Esophagus squamous epithelium (tissue), 5 donors: Measurements from ENCODE around the gene PRPF4. TPM values are rescaled to one million over a fixed set of nuclear protein-coding genes. Genes with fewer than 3 reads are reported as not detected.

Experiments used
- DNase-seq: peaks from one replicate; lab custom pipeline; 2025; lab: John Stamatoyannopoulos, UW
- H3K27ac ChIP-seq, 4 donors: fragments of 200-600 bp; sonication (generic); one replicate each; pipeline ENCODE4 v1.5.1; 2016 to 2019; ENCODE audit warnings: mild to moderate bottlenecking in 1 of 4
- H3K27me3 ChIP-seq, 4 donors: fragments of 200-600 bp; sonication (generic); 1 replicate in 3 of 4; 2 replicates in 1 of 4; pipeline versions ENCODE4 v1.5.1 to v1.6.0; 2017 to 2021; ENCODE audit warnings: antibody characterized with exemption in 1 of 4
- H3K36me3 ChIP-seq, 3 donors: fragments of 200-600 bp; sonication (generic); one replicate each; pipeline ENCODE4 v1.5.1; 2016 to 2019
- H3K4me1 ChIP-seq, 3 donors: fragments of 200-600 bp; sonication (generic); one replicate each; pipeline ENCODE4 v1.5.1; 2017 to 2019
- H3K4me3 ChIP-seq, 4 donors: fragments of 200-600 bp; sonication (generic); 1 replicate in 3 of 4; 2 replicates in 1 of 4; pipeline ENCODE4 v1.5.1; 2016 to 2019; ENCODE audit warnings: mild to moderate bottlenecking in 2 of 4, moderate library complexity in 1 of 4
- H3K9me3 ChIP-seq, 3 donors: fragments of 200-600 bp; sonication (generic); one replicate each; pipeline ENCODE4 v1.5.1; 2016 to 2019
- POLR2A ChIP-seq, 4 donors: fragments of 450-650 bp; IDR thresholded peaks; one replicate each; pipeline ENCODE4 v1.6.1; 2017; ENCODE audit warnings: antibody characterized with exemption in 4 of 4, mild to moderate bottlenecking in 4 of 4, moderate library complexity in 3 of 4
- WGBS, 2 donors: methylation state at CpG; one replicate each; pipeline ENCODE4 v1.1.5; 2018; 5-methylcytosine and 5-hydroxymethylcytosine counted together
- intact Hi-C: fragments of 100-400 bp; cut with DNase I; formaldehyde crosslinking; loops from one replicate; pipeline ENCODE4 v1.15.0; 2022
- total RNA-seq, 4 donors: library from RNA; depleted of rRNA; stranded (reverse); fragments of >200 nt; gene quantifications; one replicate each; pipeline ENCODE4 v1.1.0, GENCODE V29; 2016
- TF ChIP-seq, protein P1 (sequence below), 6 experiments: fragments of 450-650 bp in 4 of 6; fragments of 200-600 bp in 2 of 6; sonication (generic) in 2 of 6; IDR thresholded peaks; one replicate each; pipeline ENCODE4 v1.5.1; 2016 to 2019; ENCODE audit warnings: antibody characterized with exemption in 6 of 6, mild to moderate bottlenecking in 4 of 6, moderate library complexity in 4 of 6
- donor health status: DM: yes; HTN: yes; CAD: no.

The PRPF4 gene
- total RNA-seq, 4 donors from 2014 or later: 11.4 to 19.0 (median 17.4) TPM

- Histone ChIP-seq H3K4me1 (no peaks in the 10 kb centered on the region), H3K27me3 (peaks cover 0 to 9% (median 0%) of the 10 kb centered on the region in 4 donors), H3K4me3 (no peak overlapping the region), H3K27ac (no peak overlapping the region), H3K9me3 (no peaks in the 10 kb centered on the region), H3K36me3 (no peaks in the 10 kb centered on the region)
- WGBS, 2 donors: 52 to 73% methylated on average over 3 of the region's 3 CpGs
- TF ChIP-seq POLR2A (IDR thresholded peaks at IDR 0.05): no peak
- TF ChIP-seq, protein P1, sequence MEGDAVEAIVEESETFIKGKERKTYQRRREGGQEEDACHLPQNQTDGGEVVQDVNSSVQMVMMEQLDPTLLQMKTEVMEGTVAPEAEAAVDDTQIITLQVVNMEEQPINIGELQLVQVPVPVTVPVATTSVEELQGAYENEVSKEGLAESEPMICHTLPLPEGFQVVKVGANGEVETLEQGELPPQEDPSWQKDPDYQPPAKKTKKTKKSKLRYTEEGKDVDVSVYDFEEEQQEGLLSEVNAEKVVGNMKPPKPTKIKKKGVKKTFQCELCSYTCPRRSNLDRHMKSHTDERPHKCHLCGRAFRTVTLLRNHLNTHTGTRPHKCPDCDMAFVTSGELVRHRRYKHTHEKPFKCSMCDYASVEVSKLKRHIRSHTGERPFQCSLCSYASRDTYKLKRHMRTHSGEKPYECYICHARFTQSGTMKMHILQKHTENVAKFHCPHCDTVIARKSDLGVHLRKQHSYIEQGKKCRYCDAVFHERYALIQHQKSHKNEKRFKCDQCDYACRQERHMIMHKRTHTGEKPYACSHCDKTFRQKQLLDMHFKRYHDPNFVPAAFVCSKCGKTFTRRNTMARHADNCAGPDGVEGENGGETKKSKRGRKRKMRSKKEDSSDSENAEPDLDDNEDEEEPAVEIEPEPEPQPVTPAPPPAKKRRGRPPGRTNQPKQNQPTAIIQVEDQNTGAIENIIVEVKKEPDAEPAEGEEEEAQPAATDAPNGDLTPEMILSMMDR (IDR thresholded peaks at IDR 0.05): no peak
- intact Hi-C loops: loop anchor here (10.0 kb wide), 1 partner anchor 354 kb away; no protein-coding TSS in a partner anchor
- no peak for DNase-seq
Observed at GRCh38 chr9:113310538-113310937, 35.1 kb downstream of the PRPF4 start.

DNA sequence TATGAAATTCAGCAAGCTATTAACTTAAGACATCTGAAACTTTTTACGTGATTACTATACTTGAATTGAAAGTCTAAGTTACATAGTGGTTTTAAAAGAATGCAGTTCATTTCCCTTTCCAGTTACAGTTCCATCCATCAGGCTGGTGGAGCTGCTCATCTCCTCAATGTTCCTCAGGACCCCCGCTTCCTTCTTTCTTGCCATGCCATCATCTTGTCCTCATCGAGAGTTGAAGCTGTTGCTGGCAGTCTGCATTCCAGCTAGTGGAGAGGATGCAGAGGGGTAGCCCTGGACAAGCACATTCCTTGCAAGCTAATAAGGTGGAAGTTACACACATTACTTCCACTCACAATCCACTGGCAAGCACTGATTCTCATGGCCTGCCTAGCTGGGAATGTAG is 36.5 kb downstream of the PRPF4 start:
- intact Hi-C loops: loop anchor here (10.0 kb wide), 1 partner anchor 353 kb away; no protein-coding TSS in a partner anchor
- Histone ChIP-seq H3K27ac (no peak overlapping the region), H3K27me3 (peaks cover 0 to 9% (median 0%) of the 10 kb centered on the region in 4 donors), H3K9me3 (no peaks in the 10 kb centered on the region), H3K4me3 (no peak overlapping the region), H3K36me3 (peaks cover 0 to 6% (median 0%) of the 10 kb centered on the region in 3 donors), H3K4me1 (no peaks in the 10 kb centered on the region)
- WGBS, 2 donors: 71 to 80% methylated on average over 3 of the region's 3 CpGs
- TF ChIP-seq, protein P1 (IDR thresholded peaks at IDR 0.05): no peak
- TF ChIP-seq POLR2A (IDR thresholded peaks at IDR 0.05): no peak
- no peak for DNase-seq

DNA sequence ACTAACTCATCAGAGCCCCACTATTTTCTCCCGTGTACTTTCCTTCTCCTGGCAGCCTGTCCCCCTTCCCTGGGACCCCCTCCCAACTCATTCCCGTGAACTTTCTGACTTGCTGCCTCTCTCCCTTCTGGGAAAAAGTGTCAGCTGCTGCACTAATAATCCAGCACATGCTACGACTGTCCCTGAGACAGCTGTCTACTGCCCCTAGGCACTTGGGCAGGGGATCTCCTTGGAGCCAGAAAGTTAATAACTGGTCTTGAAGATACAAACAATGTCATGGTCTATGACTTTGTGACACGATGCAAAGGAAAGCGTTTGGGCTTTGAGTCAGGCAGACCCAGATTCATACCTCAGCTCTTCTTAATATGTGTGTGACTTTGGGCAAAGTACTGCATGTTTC is 37.8 kb downstream of the PRPF4 start:
- Histone ChIP-seq H3K9me3 (no peaks in the 10 kb centered on the region), H3K4me3 (no peak overlapping the region), H3K36me3 (peaks cover 0 to 19% (median 0%) of the 10 kb centered on the region in 3 donors), H3K4me1 (no peaks in the 10 kb centered on the region), H3K27me3 (no peaks in the 10 kb centered on the region), H3K27ac (no peak overlapping the region)
- TF ChIP-seq, protein P1 (IDR thresholded peaks at IDR 0.05): no peak
- no peak for TF ChIP-seq POLR2A (IDR thresholded peaks at IDR 0.05)
- intact Hi-C loops: loop anchor here (10.0 kb wide), 1 partner anchor 352 kb away; no protein-coding TSS in a partner anchor
- WGBS, 2 donors: 62 to 70% methylated on average over 5 of the region's 5 CpGs
- DNase-seq: no peak

DNA sequence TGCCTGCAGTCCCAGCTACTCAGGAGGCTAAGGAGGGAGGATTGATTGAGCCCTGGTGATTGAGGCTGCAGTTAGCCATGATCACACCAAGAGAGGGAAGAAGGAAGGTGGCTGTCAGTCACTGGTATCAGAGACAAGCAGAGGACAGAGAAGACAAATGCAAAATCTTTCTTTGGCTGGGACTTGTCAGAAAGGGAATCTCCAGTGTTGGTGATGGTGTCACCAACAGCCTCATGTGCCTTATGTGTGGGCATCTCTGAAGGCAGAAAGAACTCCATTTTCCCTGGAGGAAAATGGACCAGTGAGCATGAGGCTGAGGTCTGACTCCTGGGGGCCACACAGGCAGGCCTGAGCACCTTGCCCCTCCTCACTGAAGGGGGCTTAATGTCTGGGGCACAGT is 39.8 kb downstream of the PRPF4 start:
- Histone ChIP-seq H3K4me3 (no peak overlapping the region), H3K9me3 (no peaks in the 10 kb centered on the region), H3K36me3 (peaks cover 0 to 39% (median 0%) of the 10 kb centered on the region in 3 donors), H3K27ac (no peak overlapping the region), H3K4me1 (no peaks in the 10 kb centered on the region), H3K27me3 (no peaks in the 10 kb centered on the region)
- no peak for DNase-seq
- TF ChIP-seq POLR2A (IDR thresholded peaks at IDR 0.05): no peak
- TF ChIP-seq, protein P1 (IDR thresholded peaks at IDR 0.05): no peak
- intact Hi-C loops: loop anchor here (10.0 kb wide), 1 partner anchor 350 kb away; no protein-coding TSS in a partner anchor

GRCh38 chr9:113316030-113316429 is 40.6 kb downstream of the PRPF4 start:
- Histone ChIP-seq H3K27me3 (no peaks in the 10 kb centered on the region), H3K36me3 (peaks cover 0 to 46% (median 0%) of the 10 kb centered on the region in 3 donors), H3K27ac (no peak overlapping the region), H3K4me1 (no peaks in the 10 kb centered on the region), H3K9me3 (no peaks in the 10 kb centered on the region), H3K4me3 (no peak overlapping the region)
- TF ChIP-seq POLR2A (IDR thresholded peaks at IDR 0.05): no peak
- TF ChIP-seq, protein P1 (IDR thresholded peaks at IDR 0.05): no peak
- intact Hi-C loops: loop anchor here (10.0 kb wide), 1 partner anchor 349 kb away; no protein-coding TSS in a partner anchor
- WGBS, 2 donors: 85 to 91% methylated on average over 4 of the region's 4 CpGs
- DNase-seq: no peak
